Activated naive CD8-positive, alpha-beta T cell treated with anti-CD3 and anti-CD28 coated beads, Interleukin-2, amount 50 U/mL, for 16 hours (primary cell): ENCODE measurements around the gene SLCO6A1.

Experiments
- DNase-seq: peaks from one replicate; pipeline ENCODE4 v3.0.0-alpha.2; 2020; ENCODE audit warnings: low read depth, low spot score

Gene SLCO6A1

GRCh38 chr5:102453716-102454115 lies 45.1 kb downstream of the SLCO6A1 start:
- DNase-seq, result no peak

DNA sequence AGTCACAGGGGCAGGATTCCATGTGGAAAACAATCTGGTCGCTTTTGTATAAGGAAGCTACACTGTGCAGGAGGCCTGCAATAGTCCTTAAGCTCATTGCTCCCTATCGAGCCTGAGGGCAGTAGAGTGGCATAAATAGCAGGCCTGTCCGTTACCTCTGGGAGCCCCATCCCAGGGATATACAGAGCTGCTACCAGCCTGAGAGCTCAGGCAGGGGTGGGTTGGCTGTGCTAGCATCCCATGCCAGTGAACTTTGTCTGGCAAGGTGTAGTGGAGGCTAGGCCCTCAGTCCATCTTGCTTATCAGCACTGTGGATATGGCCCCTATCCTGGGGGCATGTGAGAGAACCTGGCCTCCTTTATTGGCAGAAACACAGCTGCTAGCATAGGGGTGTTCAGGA lies 47.7 kb downstream of the SLCO6A1 start:
- no peak for DNase-seq

- no peak for DNase-seq
Observed at GRCh38 chr5:102450313-102450990, 48.3 kb downstream of the SLCO6A1 start.

DNA sequence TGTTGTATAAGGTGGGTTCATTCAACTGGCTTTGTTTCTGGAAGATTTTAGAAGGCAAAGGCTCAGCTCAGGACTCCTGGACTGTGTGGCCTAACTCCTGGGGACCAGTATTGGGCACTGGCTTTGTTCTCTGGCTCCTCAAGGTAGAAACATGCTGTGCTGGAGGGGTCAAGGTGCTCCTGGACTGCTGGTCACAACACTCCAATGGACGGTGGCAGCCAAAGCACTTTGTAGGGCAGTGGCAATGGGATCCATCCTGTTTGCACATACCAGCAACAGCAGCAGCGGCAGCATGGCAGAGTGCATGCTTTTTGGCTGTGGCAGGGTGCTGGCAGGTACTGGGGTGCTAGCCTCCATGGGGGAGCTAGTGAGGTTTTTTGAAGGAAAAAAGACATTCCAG lies 65.3 kb downstream of the SLCO6A1 start:
- DNase-seq, result no peak

GRCh38 chr5:102421647-102422046 lies 77.2 kb downstream of the SLCO6A1 start:
- DNase-seq, result no peak

DNA sequence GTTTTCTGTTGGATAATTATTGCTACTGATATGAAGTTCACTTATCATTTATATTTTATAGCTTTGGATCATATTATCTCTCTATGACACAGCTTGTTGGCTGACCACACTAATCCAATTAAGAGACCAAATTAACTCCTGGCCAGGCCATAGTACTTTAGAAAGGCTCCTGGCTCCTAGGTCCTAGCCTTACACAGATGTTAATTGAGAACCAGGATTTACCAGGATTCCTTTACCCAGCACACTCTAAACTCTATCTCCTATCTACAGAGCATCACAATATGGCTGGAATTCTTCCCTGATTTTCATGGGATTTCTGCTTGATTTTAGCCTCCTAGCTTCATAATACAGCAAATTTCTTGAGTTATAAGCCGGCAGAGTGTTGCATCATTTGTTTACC lies 80.3 kb downstream of the SLCO6A1 start:
- no peak for DNase-seq

DNA sequence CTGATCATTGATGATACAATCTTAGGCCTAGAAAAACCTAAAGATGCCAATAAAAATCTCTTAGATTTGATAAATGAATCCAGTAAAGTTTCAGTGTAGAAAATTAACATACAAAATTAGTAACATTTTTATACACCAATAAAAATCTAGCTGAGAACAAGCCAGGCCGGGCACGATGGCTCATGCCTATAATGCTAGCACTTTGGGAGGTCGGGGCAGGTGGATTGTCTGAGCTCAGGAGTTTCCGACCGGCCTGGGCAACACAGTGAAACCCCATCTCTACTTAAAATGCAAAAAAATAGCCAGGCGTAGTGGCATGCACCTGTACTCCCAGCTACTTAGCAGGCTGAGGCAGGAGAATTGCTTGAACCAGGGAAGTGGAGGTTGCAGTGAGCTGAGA lies 84.4 kb downstream of the SLCO6A1 start:
- no peak for DNase-seq

DNA sequence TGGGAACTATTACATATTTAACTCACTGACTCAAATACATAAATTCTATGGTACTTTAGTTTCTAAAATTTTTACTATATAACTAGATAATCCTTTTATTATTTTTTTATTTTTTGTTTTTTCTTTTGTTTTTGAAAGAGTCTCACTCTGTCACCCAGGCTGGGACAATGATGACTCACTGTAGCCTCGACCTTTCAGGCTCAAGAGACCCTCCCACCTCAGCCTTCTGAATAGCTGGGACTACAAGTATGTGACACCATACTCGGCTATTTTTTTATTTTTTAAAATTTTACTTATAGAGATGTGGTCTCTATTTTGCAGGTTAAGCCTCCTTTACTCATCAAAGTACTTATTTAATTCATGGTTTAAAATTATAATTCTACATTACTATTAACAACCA lies 110.6 kb downstream of the SLCO6A1 start:
- no peak for DNase-seq

DNA sequence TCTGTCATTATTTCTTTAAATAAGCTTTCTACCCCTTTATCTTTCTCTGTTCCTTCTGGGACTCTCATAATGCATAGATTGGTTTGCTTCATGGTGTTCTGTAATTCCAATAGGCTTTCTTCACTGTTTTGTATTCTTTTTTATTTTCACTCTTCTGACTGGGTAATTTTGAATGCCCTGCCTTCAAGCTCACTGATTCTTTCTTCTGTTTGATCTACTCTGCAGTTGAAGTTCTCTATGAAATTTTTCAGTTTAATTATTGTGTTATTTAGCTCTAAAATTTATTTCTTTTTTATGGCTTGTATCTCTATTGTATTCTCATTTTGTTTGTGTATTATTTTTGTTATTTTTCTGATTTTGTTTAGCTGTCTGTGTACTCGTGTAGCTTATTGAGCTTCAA lies 113.4 kb downstream of the SLCO6A1 start:
- no peak for DNase-seq

GRCh38 chr5:102380174-102380573 lies 118.6 kb downstream of the SLCO6A1 start:
- no peak for DNase-seq

GRCh38 chr5:102375876-102376275 lies 122.9 kb downstream of the SLCO6A1 start:
- DNase-seq, result no peak

DNA sequence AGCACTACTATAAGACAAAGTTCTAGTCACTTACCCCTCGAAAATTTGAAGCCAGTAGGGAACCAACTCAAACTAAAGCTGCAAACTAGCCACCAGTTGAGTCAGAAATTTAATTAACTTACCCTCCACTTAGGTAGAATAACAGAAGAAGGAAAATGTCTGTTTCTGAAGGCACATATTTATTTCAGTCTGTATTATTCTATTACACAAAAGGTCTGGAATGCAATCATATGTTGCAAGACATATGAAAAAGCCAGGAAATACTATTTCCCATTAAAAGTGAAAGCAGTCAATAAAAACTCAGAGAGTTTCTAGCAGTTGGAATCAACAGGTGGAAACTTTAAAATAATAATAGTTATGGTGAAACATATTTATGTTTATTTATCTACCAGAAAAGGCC lies 123.5 kb downstream of the SLCO6A1 start:
- no peak for DNase-seq

GRCh38 chr5:102368392-102368791 lies 130.4 kb downstream of the SLCO6A1 start:
- no peak for DNase-seq

- DNase-seq, result no peak
Observed at GRCh38 chr5:102341681-102342288, 157.0 kb downstream of the SLCO6A1 start.

DNA sequence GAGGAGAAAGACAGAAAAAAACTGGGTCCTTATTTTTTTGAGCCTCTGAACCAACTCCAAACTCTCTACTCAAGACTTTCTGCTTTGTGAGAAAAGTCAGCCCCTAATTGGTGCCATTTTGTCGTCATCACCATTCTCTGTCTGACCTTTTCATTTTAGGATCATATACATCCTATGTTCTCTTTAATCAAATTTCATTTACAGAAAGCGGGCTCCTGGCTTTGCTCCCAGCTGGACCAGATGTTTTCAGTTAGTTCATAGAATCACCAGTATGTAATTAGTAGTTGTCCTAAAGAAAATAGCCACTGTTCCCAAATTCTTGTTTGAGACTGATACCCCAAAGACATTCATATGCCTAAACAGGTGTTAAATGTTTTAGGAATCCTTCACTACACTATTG lies 174.1 kb downstream of the SLCO6A1 start:
- no peak for DNase-seq
